SK-N-SH (cell line): Measurements from ENCODE around the gene TBCCD1. TPM values are rescaled to one million over a fixed set of nuclear protein-coding genes. Genes with fewer than 3 reads are reported as not detected.

Source experiments
- CTCF ChIA-PET: fragments of 300-600, 350-600 bp; formaldehyde crosslinking; extraction: SDS; loops from one replicate; lab custom pipeline; 2021; lab: Yijun Ruan, JAX
- POLR2A ChIA-PET: fragments of 350-600 bp; sonication (Branson Sonifier 250); formaldehyde crosslinking; extraction: SDS; loops from one replicate; lab custom pipeline; 2020; ENCODE audit warnings: antibody characterized with exemption, inconsistent platforms; lab: Yijun Ruan, JAX
- DNase-seq: peaks from one replicate; pipeline ENCODE4 v3.0.0; 2012
- H2AFZ ChIP-seq: fragments of 200-600 bp; sonication (generic); 2 replicates; pipeline ENCODE4 v1.8.1; 2016; ENCODE audit warnings: antibody characterized with exemption, mild to moderate bottlenecking, low read depth
- H3F3A ChIP-seq: fragments of 200-600 bp; sonication (generic); replicated peaks from 2 replicates; pipeline ENCODE3; 2016; ENCODE audit warnings: antibody characterized with exemption, mild to moderate bottlenecking; ENCODE audit not compliant: insufficient read depth
- H3K27ac ChIP-seq, 2 experiments: fragments of 200-500 bp in 1 of 2; fragments of 200-600 bp in 1 of 2; sonication (Bioruptor generic) in 1 of 2; sonication (generic), shearing (Covaris generic) in 1 of 2; 2 replicates each; pipeline versions ENCODE4 v1.5.1 to v1.6.1; 2014 to 2016; ENCODE audit warnings: low read depth in 2 of 2, inconsistent platforms in 1 of 2, low read length in 1 of 2, mild to moderate bottlenecking in 1 of 2, mixed read lengths in 1 of 2
- H3K27me3 ChIP-seq: fragments of 200-600 bp; sonication (generic), shearing (Covaris generic); 2 replicates; pipeline ENCODE4 v1.6.1; 2016; ENCODE audit warnings: mixed run types; ENCODE audit not compliant: insufficient read depth
- H3K36me3 ChIP-seq, 2 experiments: fragments of 200-500 bp in 1 of 2; fragments of 200-600 bp in 1 of 2; sonication (Bioruptor generic) in 1 of 2; sonication (generic) in 1 of 2; replicated peaks in 1 of 2; 2 replicates each; pipeline versions ENCODE3 to v1.5.1; 2014 to 2016; ENCODE audit warnings: low read length in 1 of 2, mild to moderate bottlenecking in 1 of 2; ENCODE audit not compliant: insufficient read depth in 2 of 2, control insufficient read depth in 1 of 2
- H3K4me1 ChIP-seq, 2 experiments: fragments of 200-500 bp in 1 of 2; fragments of 200-600 bp in 1 of 2; sonication (Bioruptor generic) in 1 of 2; sonication (generic), shearing (Covaris generic) in 1 of 2; 2 replicates each; pipeline versions ENCODE4 v1.5.1 to v1.6.1; 2014 to 2016; ENCODE audit warnings: low read depth in 1 of 2, low read length in 1 of 2, mixed run types in 1 of 2; ENCODE audit not compliant: insufficient read depth in 2 of 2, control insufficient read depth in 1 of 2
- H3K4me2 ChIP-seq: fragments of 200-600 bp; sonication (generic), shearing (Covaris generic); 2 replicates; pipeline ENCODE4 v1.6.1; 2017; ENCODE audit warnings: mixed run types
- H3K4me3 ChIP-seq, 2 experiments: fragments of 200-500 bp in 1 of 2; fragments of 200-600 bp in 1 of 2; sonication (Bioruptor generic) in 1 of 2; sonication (generic), shearing (Covaris generic) in 1 of 2; 2 replicates each; pipeline versions ENCODE4 v1.5.1 to v1.8.1; 2014 to 2016; ENCODE audit warnings: low read depth in 2 of 2, inconsistent platforms in 1 of 2, low read length in 1 of 2, mild to moderate bottlenecking in 1 of 2, mixed read lengths in 1 of 2, moderate library complexity in 1 of 2
- H3K79me2 ChIP-seq: fragments of 200-600 bp; sonication (generic); 2 replicates; pipeline ENCODE4 v1.8.1; 2017; ENCODE audit warnings: mild to moderate bottlenecking; ENCODE audit not compliant: insufficient read depth
- H3K9ac ChIP-seq: fragments of 200-600 bp; sonication (generic); 2 replicates; pipeline ENCODE4 v1.6.1; 2017; ENCODE audit warnings: mixed run types
- H3K9me2 ChIP-seq: fragments of 200-600 bp; sonication (generic); 2 replicates; pipeline ENCODE4 v1.6.1; 2017; ENCODE audit warnings: mixed run types
- H3K9me3 ChIP-seq: fragments of 200-600 bp; sonication (generic); 2 replicates; pipeline ENCODE4 v1.6.1; 2017; ENCODE audit warnings: mixed run types, mild to moderate bottlenecking, moderate library complexity
- H4K20me1 ChIP-seq: fragments of 200-600 bp; sonication (generic); 2 replicates; pipeline ENCODE4 v1.6.1; 2017; ENCODE audit warnings: mild to moderate bottlenecking, mixed run types; ENCODE audit not compliant: insufficient read depth
- CHD2 ChIP-seq: fragments of 150-350 bp; IDR thresholded peaks from 2 replicates; pipeline ENCODE4 v1.6.1; 2018; ENCODE audit warnings: low read length; ENCODE audit not compliant: partially characterized antibody
- ELF1 ChIP-seq: IDR thresholded peaks from 2 replicates; pipeline ENCODE4 v1.4.0; 2012
- EP300 ChIP-seq, 2 experiments: IDR thresholded peaks; 2 replicates each; pipeline versions ENCODE4 v1.4.0 to v1.6.1; 2012; ENCODE audit warnings: borderline replicate concordance in 1 of 2, low read depth in 1 of 2, low read length in 1 of 2
- EZH2phosphoT487 ChIP-seq: fragments of 200-600 bp; sonication (generic); IDR thresholded peaks from 2 replicates; pipeline ENCODE4 v1.6.1; 2017; ENCODE audit warnings: low read depth, mixed run types, mild to moderate bottlenecking, antibody characterized with exemption, moderate library complexity, borderline replicate concordance
- GABPA ChIP-seq: IDR thresholded peaks from 2 replicates; pipeline ENCODE4 v1.4.0; 2012; ENCODE audit warnings: low read depth, mild to moderate bottlenecking
- JUND ChIP-seq: IDR thresholded peaks from 2 replicates; pipeline ENCODE4 v1.4.0; 2012
- MAX ChIP-seq: IDR thresholded peaks from 2 replicates; pipeline ENCODE4 v1.4.0; 2012; ENCODE audit warnings: low read depth
- MEF2A ChIP-seq: IDR thresholded peaks from 2 replicates; pipeline ENCODE4 v1.4.0; 2012; ENCODE audit warnings: low read depth, borderline replicate concordance
- NFIC ChIP-seq: IDR thresholded peaks from 2 replicates; pipeline ENCODE4 v1.4.0; 2012; ENCODE audit warnings: borderline replicate concordance
- POLR2AphosphoS5 ChIP-seq: IDR thresholded peaks from 2 replicates; pipeline ENCODE4 v1.6.1; 2012; ENCODE audit warnings: low read depth, low read length
- RAD21 ChIP-seq: IDR thresholded peaks from 2 replicates; pipeline ENCODE4 v1.6.1; 2012; ENCODE audit warnings: mild to moderate bottlenecking, low read length
- RCOR1 ChIP-seq: fragments of 150-350 bp; IDR thresholded peaks from 2 replicates; pipeline ENCODE4 v1.6.1; 2017; ENCODE audit warnings: antibody characterized with exemption, low read length
- TAF1 ChIP-seq: IDR thresholded peaks from 2 replicates; pipeline ENCODE4 v1.6.1; 2012; ENCODE audit warnings: low read depth, mild to moderate bottlenecking, low read length, moderate library complexity, borderline replicate concordance
- TCF12 ChIP-seq: IDR thresholded peaks from 2 replicates; pipeline ENCODE4 v1.4.0; 2012
- USF1 ChIP-seq: IDR thresholded peaks from 2 replicates; pipeline ENCODE4 v1.4.0; 2012; ENCODE audit warnings: low read depth, borderline replicate concordance
- ZBTB33 ChIP-seq: IDR thresholded peaks from 2 replicates; pipeline ENCODE4 v1.4.0; 2012; ENCODE audit warnings: low read depth, borderline replicate concordance
- WGBS: methylation state at CpG from one replicate; pipeline ENCODE4 v1.1.6; 2017; ENCODE audit warnings: low lambda C conversion rate; 5-methylcytosine and 5-hydroxymethylcytosine counted together
- polyA plus RNA-seq, 3 experiments: library from polyadenylated mRNA; depleted of rRNA; stranded (reverse); fragments of >200 nt; gene quantifications; 2 replicates each; pipeline ENCODE4 v1.2.3, GENCODE V29; 2012

The TBCCD1 gene
- polyA plus RNA-seq, 1 of the 3 experiments (the other 2 are of a cell fraction) = 6.5 TPM

- Histone ChIP-seq H3K9me2 (no peaks in the 10 kb centered on the region), H3K36me3 (no peaks in the 10 kb centered on the region), H3K27ac (no peak overlapping the region), H3K4me2 (no peak overlapping the region), H3K27me3 (no peaks in the 10 kb centered on the region; the same call in 1 of the 2 replicates), H2AFZ (no peak overlapping the region), H3K4me1 (no peaks in the 10 kb centered on the region), H4K20me1 (no peaks in the 10 kb centered on the region), H3F3A (no peaks in the 10 kb centered on the region), H3K79me2 (no peaks in the 10 kb centered on the region), H3K9ac (no peak overlapping the region), H3K4me3 (no peak overlapping the region), H3K9me3 (no peaks in the 10 kb centered on the region)
- no peak for TF ChIP-seq USF1
- TF ChIP-seq RCOR1 = no peak
- TF ChIP-seq POLR2AphosphoS5 = no peak
- TF ChIP-seq JUND = no peak
- no peak for TF ChIP-seq CHD2
- TF ChIP-seq MEF2A = no peak
- no peak for TF ChIP-seq RAD21
- TF ChIP-seq TAF1 = no peak
- no peak for TF ChIP-seq ELF1
- no peak for TF ChIP-seq GABPA
- no peak for TF ChIP-seq EP300 (IDR thresholded peaks at IDR 0.05; ENCODE audit: borderline replicate concordance in 1 of 2, low read depth in 1 of 2, low read length in 1 of 2)
- DNase-seq = no peak
- ChIA-PET POLR2A (no interaction called here), CTCF (interaction anchor here (1.7 to 17.4 kb wide), 2 partner anchors 10 to 627 kb away, joined by 4 to 167 read pairs; partner anchors contain the start of gene AHSG)
Measured at GRCh38 chr3:186605078-186605477, 37.9 kb upstream of the TBCCD1 start.

- no peak overlapping the region for H3K9ac ChIP-seq
- H3K4me3 ChIP-seq = no peak overlapping the region
- CTCF ChIA-PET = interaction anchor here (1.2 to 17.4 kb wide), 3 partner anchors 12 to 625 kb away, joined by 3 to 167 read pairs (median 4); partner anchors contain the start of gene AHSG
- H3K36me3 ChIP-seq = no peaks in the 10 kb centered on the region
- POLR2A ChIA-PET = no interaction called here
- H3K9me3 ChIP-seq = no peaks in the 10 kb centered on the region
- TF ChIP-seq NFIC (no peak), USF1 (no peak), GABPA (no peak), MAX (no peak), TCF12 (no peak), ZBTB33 (no peak), EZH2phosphoT487 (no peak), POLR2AphosphoS5 (no peak)
- H3K27me3 ChIP-seq = no peaks in the 10 kb centered on the region; the same call in 1 of the 2 replicates
- no peaks in the 10 kb centered on the region for H3K4me1 ChIP-seq
- H3K4me2 ChIP-seq = no peak overlapping the region
- DNase-seq = no peak
- no peak overlapping the region for H3K27ac ChIP-seq
- 82% methylated on average over 7 of the region's 7 CpGs for WGBS
- no peaks in the 10 kb centered on the region for H3K9me2 ChIP-seq
- no peak overlapping the region for H2AFZ ChIP-seq
- H4K20me1 ChIP-seq = no peaks in the 10 kb centered on the region
- H3F3A ChIP-seq = no peaks in the 10 kb centered on the region
- no peaks in the 10 kb centered on the region for H3K79me2 ChIP-seq
Measured at GRCh38 chr3:186603159-186603558, 36.0 kb upstream of the TBCCD1 start.
